ENCODE results near the gene WDR46. TPM values are rescaled to one million over a fixed set of nuclear protein-coding genes. Genes with fewer than 3 reads are reported as not detected.

The WDR46 gene
- 99.9 and 105 TPM in 2 replicates for total RNA-seq (2016; rRNA removed; fragmentation: Illumina TruSeq; extraction: Trizol)
- total RNA-seq (2016; cell fraction: cytosol; rRNA removed; fragmentation: Illumina TruSeq; extraction: Trizol; ENCODE audit: low read depth), result 34.0 and 45.3 TPM in 2 replicates
- total RNA-seq (2016; cell fraction: insoluble cytoplasmic fraction; rRNA removed; fragmentation: Illumina TruSeq; extraction: Trizol), result 93.2 and 108 TPM in 2 replicates
- 44.8 and 48.1 TPM in 2 replicates for total RNA-seq (2016; cell fraction: membrane; rRNA removed; fragmentation: Illumina TruSeq; extraction: Trizol)
- total RNA-seq (2016; cell fraction: nucleus; rRNA removed; fragmentation: Illumina TruSeq; extraction: Trizol), result 67.1 and 84.6 TPM in 2 replicates
- 47.4 and 54.6 TPM in 2 replicates for polyA plus RNA-seq (2011; rRNA removed)
- 33.7 and 44.0 TPM in 2 replicates for polyA plus RNA-seq (2011; cell fraction: cytosol; rRNA removed)
- 100 and 101 TPM in 2 replicates for polyA plus RNA-seq (2011; cell fraction: nucleus; rRNA removed)
- 40.9 and 53.3 TPM in 2 replicates for polyA plus RNA-seq (2012)
- polyA plus RNA-seq (2016; cell fraction: cytosol; fragmentation: Illumina TruSeq; extraction: Trizol; ENCODE audit: low read depth), result 30.0 and 32.0 TPM in 2 replicates
- polyA plus RNA-seq (2016; cell fraction: insoluble cytoplasmic fraction; fragmentation: Illumina TruSeq; extraction: Trizol; ENCODE audit: low read depth), result 82.3 and 87.5 TPM in 2 replicates
- polyA plus RNA-seq (2016; cell fraction: membrane; fragmentation: Illumina TruSeq; extraction: Trizol; ENCODE audit: low read depth), result 32.2 and 32.4 TPM in 2 replicates
- polyA plus RNA-seq (2016; cell fraction: nucleus; fragmentation: Illumina TruSeq; extraction: Trizol; ENCODE audit: insufficient read depth, low read depth), result 115 and 128 TPM in 2 replicates
- polyA minus RNA-seq (2011; rRNA and poly(A)+ RNA removed; ENCODE audit: low replicate concordance), result 106 and 108 TPM in 2 replicates
- polyA minus RNA-seq (2011; cell fraction: cytosol; rRNA and poly(A)+ RNA removed), result 39.5 and 44.8 TPM in 2 replicates
- 38.6 and 63.3 TPM in 2 replicates for polyA minus RNA-seq (2011; cell fraction: nucleus; rRNA and poly(A)+ RNA removed)
- percentile 69 among the genes with signal in this experiment for Bru-seq, nascent RNA
- BruChase-seq, experiment 1, labeled RNA remaining after a 6-hour chase, result percentile 87 among the genes with signal in this experiment
- percentile 78 among the genes with signal in this experiment for BruChase-seq, experiment 2, labeled RNA remaining after a 2-hour chase
- long read RNA-seq, experiment 1, transcript WDR46-231 (15 exons, 2,358 nt), result major isoform, 74 of 96 reads
- long read RNA-seq, experiment 1, partial matches to known transcripts, result 12 of 96 reads
- long read RNA-seq, experiment 1, other reads (novel, unspliced or antisense), result 10 of 96 reads
- long read RNA-seq, experiment 2, transcript WDR46-231 (15 exons, 2,358 nt), result major isoform, 106 of 232 reads
- long read RNA-seq, experiment 2, partial matches to known transcripts, result 66 of 232 reads
- long read RNA-seq, experiment 2, other reads (novel, unspliced or antisense), result 60 of 232 reads

DNA sequence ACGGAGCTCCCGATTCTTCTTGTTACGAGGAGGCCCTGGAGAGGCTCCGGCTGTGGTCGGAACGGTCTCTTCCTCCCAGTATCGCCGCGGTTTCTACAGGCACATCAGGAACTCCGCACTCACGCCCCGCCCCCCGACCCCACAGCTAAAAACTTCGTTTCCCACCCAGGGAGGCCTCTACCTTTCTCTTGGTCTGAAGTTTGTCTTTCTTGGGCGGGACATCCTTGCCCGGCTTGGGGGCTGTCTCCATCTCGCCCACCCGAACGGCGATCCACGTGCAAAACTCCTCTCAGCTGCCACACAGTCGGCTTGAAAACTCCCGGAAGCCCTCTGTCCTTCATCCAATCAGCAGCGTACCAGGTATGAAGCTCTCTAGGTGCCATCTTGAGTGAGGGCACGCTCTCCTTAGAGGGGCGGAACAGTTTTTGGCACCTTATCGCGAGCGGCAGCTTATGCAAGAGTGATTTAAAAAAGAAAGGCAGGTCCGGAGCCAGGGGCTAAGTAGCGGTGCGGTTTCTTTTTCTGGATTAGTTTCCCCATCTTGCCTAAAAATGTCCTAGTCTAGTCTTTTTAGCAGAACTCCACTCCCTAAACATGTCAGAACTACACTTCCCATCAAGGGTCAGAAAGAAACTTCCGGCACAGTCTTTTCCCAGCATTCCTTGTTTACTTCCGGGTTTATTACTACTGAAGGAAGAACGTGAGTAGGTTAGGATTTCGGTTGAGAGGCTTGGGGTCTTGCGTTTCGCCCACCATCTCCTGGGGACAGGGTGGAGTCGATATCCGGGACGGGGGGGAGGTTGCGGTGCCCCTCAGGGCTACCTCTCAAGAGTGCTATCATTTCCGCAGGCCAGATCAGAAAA lies at the start of gene WDR46, which contains the start of gene PFDN6:
TSS of gene WDR46 (minus strand) at position 319 of the 863 bp plus-strand sequence. CDS start at position 250, 69 bp downstream.
TSS of gene PFDN6 (plus strand) at position 681 of the 863 bp plus-strand sequence. CDS start 256 bp downstream, outside the sequence.
- Histone ChIP-seq H3K9me3 (ENCODE audit: low read length) (no peaks in the 10 kb centered on the region), H3K79me2 (ENCODE audit: insufficient read depth, low read length) (peaks cover 27% of the 10 kb centered on the region), H3K4me2 (ENCODE audit: low read depth, low read length) (peak within 1 kb of the TSS; percentile 99), H3K36me3 (replicated peaks in 1 of 2; ENCODE audit: control insufficient read depth in 1 of 2, insufficient read depth in 2 of 2, low read length in 2 of 2) (peaks cover 16 to 49% of the 10 kb centered on the region in 2 experiments), H4K20me1 (ENCODE audit: insufficient read depth, low read length) (no peaks in the 10 kb centered on the region), H2AFZ (ENCODE audit: low read length) (peak within 1 kb of the TSS; percentile 97), H3K9ac (ENCODE audit: insufficient read depth, low read depth, low read length) (peak within 1 kb of the TSS; percentile 92), H3K27ac (ENCODE audit: extremely low read length, insufficient read depth, low read length) (peak within 1 kb of the TSS; percentile 56), H3K27me3 (ENCODE audit: control insufficient read depth in 1 of 2, insufficient read depth in 2 of 2, low read length in 2 of 2) (no peaks in the 10 kb centered on the region; a peak in 1 of 5 replicates), H3K4me3 (replicated peaks in 1 of 3; ENCODE audit: insufficient read depth in 1 of 3, low read depth in 2 of 3, low read length in 3 of 3) (peak within 1 kb of the TSS; percentile 73 to 96 (median 94)), H3K4me1 (ENCODE audit: insufficient read depth, low read length) (peaks cover 22% of the 10 kb centered on the region)
- intact Hi-C loops (cut with micrococcal nuclease; ENCODE audit: unreplicated experiment), result loop anchor here (1.0 kb wide), 1 partner anchor 9 kb away; the partner anchor contains the start of gene RGL2
- FAIRE-seq (peak; percentile 88), DNase-seq (ENCODE audit: low spot score) (peak; percentile 95), ATAC-seq (peak; percentile 97)
- POLR2A ChIA-PET, result interaction anchor here (0.7 to 3.4 kb wide), 16 partner anchors 8 to 318 kb away, joined by 3 to 41 read pairs (median 8); partner anchors contain the start of genes B3GALT4, CUTA, HSD17B8 and PHF1
- in situ Hi-C loops (cut with HindIII; ENCODE audit: extremely low pct_ligation_motif_present, low pct_unique_long_range_greater_than_20kb), result loop anchor here (25.0 kb wide), 1 partner anchor 123 kb away; the partner anchor contains the start of genes CUTA, PHF1 and SYNGAP1
- no TSS peak for BruUV-seq (replicated peaks)
- WGBS (ENCODE audit: low lambda C conversion rate), result 2% methylated on average over 32 of the region's 43 CpGs
- CTCF ChIA-PET (ENCODE audit: low intra/inter-chr PET ratio, low total read pairs), result interaction anchor here (1.2 kb wide), 1 partner anchor 9 kb away, joined by 3 read pairs; no protein-coding TSS in a partner anchor
- TF ChIP-seq, protein P1, sequence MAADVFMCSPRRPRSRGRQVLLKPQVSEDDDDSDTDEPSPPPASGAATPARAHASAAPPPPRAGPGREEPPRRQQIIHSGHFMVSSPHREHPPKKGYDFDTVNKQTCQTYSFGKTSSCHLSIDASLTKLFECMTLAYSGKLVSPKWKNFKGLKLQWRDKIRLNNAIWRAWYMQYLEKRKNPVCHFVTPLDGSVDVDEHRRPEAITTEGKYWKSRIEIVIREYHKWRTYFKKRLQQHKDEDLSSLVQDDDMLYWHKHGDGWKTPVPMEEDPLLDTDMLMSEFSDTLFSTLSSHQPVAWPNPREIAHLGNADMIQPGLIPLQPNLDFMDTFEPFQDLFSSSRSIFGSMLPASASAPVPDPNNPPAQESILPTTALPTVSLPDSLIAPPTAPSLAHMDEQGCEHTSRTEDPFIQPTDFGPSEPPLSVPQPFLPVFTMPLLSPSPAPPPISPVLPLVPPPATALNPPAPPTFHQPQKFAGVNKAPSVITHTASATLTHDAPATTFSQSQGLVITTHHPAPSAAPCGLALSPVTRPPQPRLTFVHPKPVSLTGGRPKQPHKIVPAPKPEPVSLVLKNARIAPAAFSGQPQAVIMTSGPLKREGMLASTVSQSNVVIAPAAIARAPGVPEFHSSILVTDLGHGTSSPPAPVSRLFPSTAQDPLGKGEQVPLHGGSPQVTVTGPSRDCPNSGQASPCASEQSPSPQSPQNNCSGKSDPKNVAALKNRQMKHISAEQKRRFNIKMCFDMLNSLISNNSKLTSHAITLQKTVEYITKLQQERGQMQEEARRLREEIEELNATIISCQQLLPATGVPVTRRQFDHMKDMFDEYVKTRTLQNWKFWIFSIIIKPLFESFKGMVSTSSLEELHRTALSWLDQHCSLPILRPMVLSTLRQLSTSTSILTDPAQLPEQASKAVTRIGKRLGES (CRISPR knock-in tag; IDR thresholded peaks at IDR 0.05; ENCODE audit: borderline replicate concordance), result no peak
- TF ChIP-seq ZSCAN30 (CRISPR knock-in tag; IDR thresholded peaks at IDR 0.05) (no peak), XRCC5 (optimal IDR thresholded peaks at IDR 0.05; ENCODE audit: low read length) (no peak), ZNF607 (CRISPR knock-in tag; IDR thresholded peaks at IDR 0.05; ENCODE audit: borderline replicate concordance) (peak; percentile 47; the same call in 1 of the 2 replicates), ZNF124 (CRISPR knock-in tag; IDR thresholded peaks at IDR 0.05) (0 out of 2 replicates have a peak, but pooled peaks have one; percentile 19), KLF9 (CRISPR knock-in tag; IDR thresholded peaks at IDR 0.05; ENCODE audit: low read depth) (no peak)
- TF ChIP-seq, protein P2, sequence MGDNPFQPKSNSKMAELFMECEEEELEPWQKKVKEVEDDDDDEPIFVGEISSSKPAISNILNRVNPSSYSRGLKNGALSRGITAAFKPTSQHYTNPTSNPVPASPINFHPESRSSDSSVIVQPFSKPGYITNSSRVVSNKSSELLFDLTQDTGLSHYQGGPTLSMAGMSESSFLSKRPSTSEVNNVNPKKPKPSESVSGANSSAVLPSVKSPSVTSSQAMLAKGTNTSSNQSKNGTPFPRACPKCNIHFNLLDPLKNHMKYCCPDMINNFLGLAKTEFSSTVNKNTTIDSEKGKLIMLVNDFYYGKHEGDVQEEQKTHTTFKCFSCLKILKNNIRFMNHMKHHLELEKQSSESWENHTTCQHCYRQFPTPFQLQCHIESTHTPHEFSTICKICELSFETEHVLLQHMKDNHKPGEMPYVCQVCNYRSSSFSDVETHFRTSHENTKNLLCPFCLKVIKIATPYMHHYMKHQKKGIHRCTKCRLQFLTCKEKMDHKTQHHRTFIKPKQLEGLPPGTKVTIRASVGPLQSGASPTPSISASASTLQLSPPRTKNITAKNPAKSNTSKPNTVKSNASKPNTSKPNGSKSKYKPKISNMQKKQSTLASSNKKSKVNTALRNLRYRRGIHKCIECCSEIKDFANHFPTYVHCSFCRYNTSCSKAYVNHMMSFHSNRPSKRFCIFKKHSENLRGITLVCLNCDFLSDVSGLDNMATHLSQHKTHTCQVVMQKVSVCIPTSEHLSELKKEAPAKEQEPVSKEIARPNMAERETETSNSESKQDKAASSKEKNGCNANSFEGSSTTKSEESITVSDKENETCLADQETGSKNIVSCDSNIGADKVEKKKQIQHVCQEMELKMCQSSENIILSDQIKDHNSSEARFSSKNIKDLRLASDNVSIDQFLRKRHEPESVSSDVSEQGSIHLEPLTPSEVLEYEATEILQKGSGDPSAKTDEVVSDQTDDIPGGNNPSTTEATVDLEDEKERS (CRISPR knock-in tag; IDR thresholded peaks at IDR 0.05), result no peak
